Endothelial cell of umbilical vein (primary cell): ENCODE measurements around the gene URGCP. TPM values are rescaled to one million over a fixed set of nuclear protein-coding genes. Genes with fewer than 3 reads are reported as not detected.
A peak's percentile ranks its signal among the peaks of the same experiment; 100 is the strongest.
"Not testable (repeated sequence)": the region's sequence is repeated elsewhere in the genome, so short reads cannot be mapped to it uniquely, and the experiment has no call there.

Source experiments
- BruUV-seq: library from RNA; stranded (reverse); fragments of 400-500 nt; replicated peaks from 2 replicates; lab custom pipeline; 2021; lab: Mats Ljungman, UMichigan
- CTCF ChIA-PET: fragments of 300-600, 350-600 bp; sonication (Branson Sonifier 250); formaldehyde crosslinking; loops from one replicate; lab custom pipeline; 2021; ENCODE audit warnings: antibody characterized with exemption, inconsistent platforms; lab: Charles Lee
- POLR2A ChIA-PET: fragments of 300-600, 350-600 bp; sonication (Branson Sonifier 250); formaldehyde crosslinking; loops from one replicate; lab custom pipeline; 2021; ENCODE audit warnings: antibody characterized with exemption, inconsistent platforms; lab: Charles Lee
- DNase-seq: peaks from one replicate; pipeline ENCODE4 v3.0.0-alpha.2; 2011; ENCODE audit warnings: low read depth, low spot score
- FAIRE-seq: peaks from 2 replicates; lab custom pipeline; 2011; peaks lifted over from hg19 to GRCh38; lab: Jason Lieb, UNC
- H2AFZ ChIP-seq: 2 replicates; pipeline ENCODE4 v1.6.0; 2012; ENCODE audit warnings: low read depth, low read length, control low read depth, inconsistent platforms
- H3K27ac ChIP-seq: 2 replicates; pipeline ENCODE4 v1.5.1; 2011; ENCODE audit warnings: low read depth, mild to moderate bottlenecking, control low read depth, low read length, moderate library complexity; ENCODE audit not compliant: insufficient read depth
- H3K27me3 ChIP-seq, 2 experiments: 2 replicates each; pipeline versions ENCODE4 v1.6.0 to v1.6.1; 2011; ENCODE audit warnings: low read length in 2 of 2, mixed read lengths in 1 of 2; ENCODE audit not compliant: control insufficient read depth in 2 of 2, insufficient read depth in 2 of 2
- H3K36me3 ChIP-seq, 2 experiments: 2 replicates in 1 of 2; 3 replicates in 1 of 2; pipeline ENCODE4 v1.5.1; 2011; ENCODE audit warnings: low read length in 2 of 2, mild to moderate bottlenecking in 1 of 2, moderate library complexity in 1 of 2; ENCODE audit not compliant: control insufficient read depth in 2 of 2, insufficient read depth in 2 of 2; ENCODE audit errors: extremely low read depth in 1 of 2
- H3K4me1 ChIP-seq: 3 replicates; pipeline ENCODE4 v1.5.1; 2011; ENCODE audit warnings: mild to moderate bottlenecking, low read length; ENCODE audit not compliant: control insufficient read depth, insufficient read depth; ENCODE audit errors: extremely low read depth
- H3K4me2 ChIP-seq: 2 replicates; pipeline ENCODE4 v1.6.1; 2011; ENCODE audit warnings: low read length, control low read depth, mixed read lengths; ENCODE audit not compliant: insufficient read depth
- H3K4me3 ChIP-seq, 3 experiments: fragments of 200-600 bp in 1 of 3; sonication (generic), shearing (Covaris generic) in 1 of 3; replicated peaks in 1 of 3; 2 replicates each; pipeline ENCODE4 v1.5.1; 2011 to 2016; ENCODE audit warnings: control low read depth in 3 of 3, low read length in 3 of 3, mild to moderate bottlenecking in 2 of 3, inconsistent platforms in 1 of 3, low read depth in 1 of 3, moderate library complexity in 1 of 3; ENCODE audit not compliant: insufficient read depth in 1 of 3
- H3K79me2 ChIP-seq: 2 replicates; pipeline ENCODE4 v1.6.0; 2012; ENCODE audit warnings: low read length, inconsistent platforms; ENCODE audit not compliant: control insufficient read depth, insufficient read depth
- H3K9ac ChIP-seq: replicated peaks from 2 replicates; pipeline ENCODE3; 2011; ENCODE audit warnings: low read length, control low read depth; ENCODE audit not compliant: insufficient read depth; ENCODE audit errors: extremely low read depth
- H3K9me1 ChIP-seq: replicated peaks from 3 replicates; pipeline ENCODE4 v1.6.0; 2011; ENCODE audit warnings: mild to moderate bottlenecking, low read length; ENCODE audit not compliant: control insufficient read depth, insufficient read depth; ENCODE audit errors: extremely low read depth
- H3K9me3 ChIP-seq: replicated peaks from 2 replicates; pipeline ENCODE4 v1.5.1; 2012; ENCODE audit warnings: low read length, inconsistent platforms; ENCODE audit not compliant: control insufficient read depth, insufficient read depth
- H4K20me1 ChIP-seq: replicated peaks from 2 replicates; pipeline ENCODE3; 2011; ENCODE audit warnings: mild to moderate bottlenecking, low read length; ENCODE audit not compliant: control insufficient read depth, insufficient read depth; ENCODE audit errors: extremely low read depth
- EZH2 ChIP-seq: IDR thresholded peaks from 2 replicates; pipeline ENCODE4 v1.6.1; 2012; ENCODE audit warnings: borderline replicate concordance, low read depth, mild to moderate bottlenecking, moderate library complexity, low read length, inconsistent platforms; ENCODE audit not compliant: severe bottlenecking
- FOS ChIP-seq: IDR thresholded peaks from 2 replicates; pipeline ENCODE4 v1.6.1; 2011; ENCODE audit warnings: mild to moderate bottlenecking, low read length, moderate library complexity, borderline replicate concordance; ENCODE audit not compliant: insufficient read depth
- GATA2 ChIP-seq: IDR thresholded peaks from 2 replicates; pipeline ENCODE4 v1.7.0; 2011; ENCODE audit warnings: low read depth, mild to moderate bottlenecking, moderate library complexity, mixed read lengths, low read length; ENCODE audit not compliant: insufficient read length, insufficient read depth
- JUN ChIP-seq: IDR thresholded peaks from 2 replicates; pipeline ENCODE4 v1.6.1; 2011; ENCODE audit warnings: borderline replicate concordance, low read depth; ENCODE audit not compliant: insufficient read length, insufficient read depth
- POLR2A ChIP-seq: IDR thresholded peaks from 2 replicates; pipeline ENCODE4 v1.6.1; 2012; ENCODE audit warnings: low read depth, mild to moderate bottlenecking, control low read depth, low read length
- dilution Hi-C: fragments of 300-500 bp; cut with MboI; formaldehyde crosslinking; loops from one replicate; pipeline ENCODE4 v1.15.0; 2019; ENCODE audit warnings: low sequenced_read_pairs; ENCODE audit not compliant: extremely low pct_ligation_motif_present
- intact Hi-C: fragments of 100-400 bp; cut with micrococcal nuclease; formaldehyde crosslinking; loops from one replicate; pipeline ENCODE4 v1.10.0; 2022
- polyA plus RNA-seq, 4 experiments: library from polyadenylated mRNA; depleted of rRNA in 3 of 4; stranded (reverse) in 3 of 4; unstranded in 1 of 4; fragments of >200 nt; gene quantifications; 2 replicates each; pipeline versions ENCODE4 v1.2.1 to v1.2.3, GENCODE V29; 2011 to 2012; ENCODE audit warnings: missing spikeins in 1 of 4
- small RNA-seq: library from RNA; depleted of rRNA; stranded (forward); fragments of <200 nt; gene quantifications from one replicate; pipeline ENCODE3, GENCODE V24; 2012; ENCODE audit warnings: low replicate concordance, low read depth; ENCODE audit not compliant: insufficient read depth, insufficient read length
- total RNA-seq: library from RNA; stranded (reverse); gene quantifications from 2 replicates; pipeline ENCODE4 v1.2.3, GENCODE V29; 2021

URGCP gene
- total and polyA plus RNA-seq, 2 donors (not counting 3 experiments of a cell fraction or from before 2014, with no cell fraction given), result 13.1 to 25.3 TPM

GRCh38 chr7:43834463-43835251, 71.7 kb downstream of the URGCP start:
- intact Hi-C loops, result loop anchor here (10.0 kb wide), 2 partner anchors 380 to 890 kb away; no protein-coding TSS in a partner anchor
- dilution Hi-C loops, result no loop called here
- TF ChIP-seq FOS (peak; percentile 37), POLR2A (no peak), JUN (peak; percentile 16), GATA2 (no peak), EZH2 (no peak)
- BruUV-seq, result no TSS peak
- no peak overlapping the region for H3K9ac ChIP-seq
- H4K20me1 ChIP-seq, result no peaks in the 10 kb centered on the region
- H3K79me2 ChIP-seq, result no peaks in the 10 kb centered on the region
- H2AFZ ChIP-seq, result peak overlapping the region; percentile 38
- DNase-seq (peak; percentile 22), FAIRE-seq (no peak)
- H3K27me3 ChIP-seq, result peaks cover 0 to 3% of the 10 kb centered on the region in 2 experiments
- no peak overlapping the region for H3K4me3 ChIP-seq
- no peaks in the 10 kb centered on the region for H3K9me3 ChIP-seq
- no peaks in the 10 kb centered on the region for H3K36me3 ChIP-seq
- CTCF ChIA-PET, result interaction anchor here (0.6 to 1.7 kb wide), 5 partner anchors 35 to 894 kb away, joined by 3 read pairs; partner anchors contain the start of genes MRPS24 and STK17A
- peak overlapping the region; percentile 45 for H3K4me2 ChIP-seq
- POLR2A ChIA-PET, result interaction anchor here (0.8 kb wide), 1 partner anchor 252 kb away, joined by 3 read pairs; the partner anchor contains the start of gene STK17A
- H3K9me1 ChIP-seq, result no peaks in the 10 kb centered on the region
- H3K4me1 ChIP-seq, result no peaks in the 10 kb centered on the region
- H3K27ac ChIP-seq, result no peak overlapping the region

GRCh38 chr7:43830917-43831316, 75.5 kb downstream of the URGCP start:
- intact Hi-C loops, result loop anchor here (10.0 kb wide), 2 partner anchors 376 to 886 kb away; no protein-coding TSS in a partner anchor
- H3K4me2 ChIP-seq, FAIRE-seq, BruUV-seq, CTCF ChIA-PET, H3K36me3 ChIP-seq, POLR2A ChIA-PET, H4K20me1 ChIP-seq, H3K79me2 ChIP-seq, H3K4me3 ChIP-seq, DNase-seq, H3K9me1 ChIP-seq, H3K9me3 ChIP-seq, H2AFZ ChIP-seq, H3K4me1 ChIP-seq, H3K9ac ChIP-seq, H3K27ac ChIP-seq, dilution Hi-C loops: not testable (repeated sequence)
- peaks cover 9 to 20% of the 10 kb centered on the region in 2 experiments for H3K27me3 ChIP-seq

Small RNAs within 50 kb of the gene (small RNA-seq; reads per million reads assigned to genes)
- gene MRPS24, result not detected

Other genes with a start within 250 kb of the URGCP start
- gene COA1, start 177.1 kb downstream of the URGCP start, total RNA-seq, result 55.1 and 58.0 TPM in 2 replicates
- gene COA1, start 177.1 kb downstream of the URGCP start, polyA plus RNA-seq, result 24.8 and 38.1 TPM in 2 replicates
- gene BLVRA, start 147.9 kb downstream of the URGCP start, total RNA-seq, result 34.5 and 38.2 TPM in 2 replicates
- gene BLVRA, start 147.9 kb downstream of the URGCP start, polyA plus RNA-seq, result 15.8 and 24.0 TPM in 2 replicates
- 105 and 110 TPM in 2 replicates for gene MRPS24, start 37.1 kb downstream of the URGCP start, total RNA-seq
- gene MRPS24, start 37.1 kb downstream of the URGCP start, polyA plus RNA-seq, result 279 and 293 TPM in 2 replicates
- 11.3 and 11.7 TPM in 2 replicates for gene UBE2D4, start 19.8 kb upstream of the URGCP start, total RNA-seq
- gene UBE2D4, start 19.8 kb upstream of the URGCP start, polyA plus RNA-seq, result 19.8 and 27.1 TPM in 2 replicates
- gene SPDYE1, start 91.3 kb upstream of the URGCP start, total RNA-seq, result 0.12 TPM in 1 of 2 replicates, not detected in the other
- gene SPDYE1, start 91.3 kb upstream of the URGCP start, polyA plus RNA-seq, result not detected in 2 replicates
- gene DBNL, start 138.1 kb upstream of the URGCP start, total RNA-seq, result 92.1 and 94.0 TPM in 2 replicates
- 123 and 127 TPM in 2 replicates for gene DBNL, start 138.1 kb upstream of the URGCP start, polyA plus RNA-seq
- gene PGAM2, start 159.0 kb upstream of the URGCP start, total RNA-seq, result not detected in 2 replicates
- 0.11 and 0.19 TPM in 2 replicates for gene PGAM2, start 159.0 kb upstream of the URGCP start, polyA plus RNA-seq
- gene POLM, start 175.9 kb upstream of the URGCP start, total RNA-seq, result 14.6 and 20.0 TPM in 2 replicates
- 10.5 and 12.4 TPM in 2 replicates for gene POLM, start 175.9 kb upstream of the URGCP start, polyA plus RNA-seq
- gene AEBP1, start 197.7 kb upstream of the URGCP start, total RNA-seq, result 47.7 and 48.0 TPM in 2 replicates
- gene AEBP1, start 197.7 kb upstream of the URGCP start, polyA plus RNA-seq, result 20.6 and 23.2 TPM in 2 replicates
- 96.5 and 106 TPM in 2 replicates for gene POLD2, start 217.0 kb upstream of the URGCP start, total RNA-seq
- 122 and 137 TPM in 2 replicates for gene POLD2, start 217.0 kb upstream of the URGCP start, polyA plus RNA-seq
- gene MYL7, start 234.7 kb upstream of the URGCP start, total RNA-seq, result not detected in 2 replicates
- gene MYL7, start 234.7 kb upstream of the URGCP start, polyA plus RNA-seq, result not detected in 2 replicates